Fibroblast of pulmonary artery (primary cell): ENCODE data around the gene ZFP62.
A peak's percentile ranks its signal among the peaks of the same experiment; 100 is the strongest.

Experiments
- DNase-seq: peaks from one replicate; pipeline ENCODE4 v3.0.0-alpha.2; 2010; ENCODE audit warnings: low read depth
- H3K4me3 ChIP-seq: replicated peaks from 2 replicates; pipeline ENCODE4 v1.5.1; 2011; ENCODE audit warnings: low read depth, mild to moderate bottlenecking, control low read depth, low read length, moderate library complexity
- TF ChIP-seq, protein P1 (sequence below): IDR thresholded peaks from 2 replicates; pipeline ENCODE4 v1.5.1; 2011; ENCODE audit warnings: mild to moderate bottlenecking, control low read depth, low read length, inconsistent platforms; ENCODE audit errors: missing control alignments

The ZFP62 gene

DNA sequence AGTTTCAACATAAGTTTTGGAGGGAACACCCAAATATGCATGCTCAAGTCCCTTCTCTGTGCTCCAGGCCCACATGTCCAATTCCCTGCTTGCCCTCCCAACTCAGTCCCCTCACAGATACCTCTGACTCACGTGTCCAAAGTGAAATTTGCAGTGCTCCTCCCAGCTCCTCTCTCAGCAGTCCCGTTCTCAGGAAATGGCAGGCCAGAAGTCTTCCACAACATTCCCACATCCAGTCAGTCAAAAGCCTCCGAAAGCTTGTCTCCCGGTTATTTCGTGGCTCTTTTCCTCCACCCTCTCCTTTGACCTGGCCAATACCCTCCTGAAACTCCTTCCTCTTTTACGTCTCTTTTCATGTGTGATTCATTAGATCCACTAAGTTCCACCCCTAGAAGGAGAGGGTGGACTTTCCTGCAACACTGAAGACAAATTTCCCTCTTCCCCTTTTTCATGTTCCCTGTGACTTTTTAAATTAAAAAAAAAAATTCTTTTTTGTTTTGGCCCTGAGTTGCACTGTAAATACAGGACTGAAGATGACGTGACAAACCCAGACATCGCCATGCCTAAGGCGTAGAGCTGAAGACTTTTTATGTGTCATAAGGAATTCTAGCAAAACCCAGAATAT is 45.7 kb downstream of the ZFP62 start:
- H3K4me3 ChIP-seq, result no peak overlapping the region
- no peak for DNase-seq

DNA sequence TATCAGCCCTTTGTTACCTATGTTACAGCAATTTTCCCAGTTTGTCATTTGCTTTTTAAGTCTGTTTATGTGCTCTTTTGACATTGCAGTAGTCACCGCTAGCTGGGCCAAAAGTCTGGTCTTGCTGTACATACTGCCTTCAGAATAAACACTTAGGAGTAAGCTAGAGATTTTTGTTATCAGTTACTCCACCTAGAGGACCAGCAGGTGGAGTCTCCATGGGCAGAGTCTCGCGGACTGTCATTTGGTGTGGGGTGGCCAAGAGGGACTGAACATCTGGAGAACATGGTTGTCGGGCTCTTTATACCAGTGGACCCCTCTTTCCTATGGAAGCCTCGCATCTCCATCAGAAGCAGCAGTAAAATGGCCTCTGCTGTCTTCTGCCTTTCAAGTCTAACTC is 47.7 kb downstream of the ZFP62 start:
- DNase-seq, result no peak
- TF ChIP-seq, protein P1, sequence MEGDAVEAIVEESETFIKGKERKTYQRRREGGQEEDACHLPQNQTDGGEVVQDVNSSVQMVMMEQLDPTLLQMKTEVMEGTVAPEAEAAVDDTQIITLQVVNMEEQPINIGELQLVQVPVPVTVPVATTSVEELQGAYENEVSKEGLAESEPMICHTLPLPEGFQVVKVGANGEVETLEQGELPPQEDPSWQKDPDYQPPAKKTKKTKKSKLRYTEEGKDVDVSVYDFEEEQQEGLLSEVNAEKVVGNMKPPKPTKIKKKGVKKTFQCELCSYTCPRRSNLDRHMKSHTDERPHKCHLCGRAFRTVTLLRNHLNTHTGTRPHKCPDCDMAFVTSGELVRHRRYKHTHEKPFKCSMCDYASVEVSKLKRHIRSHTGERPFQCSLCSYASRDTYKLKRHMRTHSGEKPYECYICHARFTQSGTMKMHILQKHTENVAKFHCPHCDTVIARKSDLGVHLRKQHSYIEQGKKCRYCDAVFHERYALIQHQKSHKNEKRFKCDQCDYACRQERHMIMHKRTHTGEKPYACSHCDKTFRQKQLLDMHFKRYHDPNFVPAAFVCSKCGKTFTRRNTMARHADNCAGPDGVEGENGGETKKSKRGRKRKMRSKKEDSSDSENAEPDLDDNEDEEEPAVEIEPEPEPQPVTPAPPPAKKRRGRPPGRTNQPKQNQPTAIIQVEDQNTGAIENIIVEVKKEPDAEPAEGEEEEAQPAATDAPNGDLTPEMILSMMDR, result no peak
- no peak overlapping the region for H3K4me3 ChIP-seq

More for the DNA sequence above, 45.7 kb downstream of the ZFP62 start:
- TF ChIP-seq, protein P1, result no peak

DNA sequence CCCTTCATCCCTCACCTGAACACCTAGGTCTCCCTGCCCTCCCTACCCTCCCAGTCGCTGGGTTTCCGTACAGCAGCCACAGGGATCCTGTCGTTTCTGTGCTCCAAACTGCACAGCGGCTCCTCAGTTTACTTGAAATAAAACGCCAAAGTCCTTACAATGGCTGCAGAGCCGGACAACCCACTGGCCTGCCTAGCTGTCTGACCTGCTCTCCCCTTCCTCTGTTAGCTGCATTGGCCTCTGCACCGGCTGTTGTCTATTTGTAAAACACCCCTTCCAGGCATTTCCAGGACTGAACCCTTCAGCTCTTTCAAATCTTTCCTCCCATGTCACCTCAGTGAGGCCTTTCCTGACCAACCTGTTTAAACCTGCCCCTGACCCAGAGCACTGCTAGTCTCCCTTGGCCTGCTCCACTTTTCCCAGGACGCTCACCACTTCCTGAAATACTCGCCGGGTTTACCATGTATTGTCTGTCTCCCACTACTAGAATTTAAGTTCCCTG is 49.4 kb downstream of the ZFP62 start:
- TF ChIP-seq, protein P1, result no peak
- DNase-seq, result no peak
- no peak overlapping the region for H3K4me3 ChIP-seq

DNA sequence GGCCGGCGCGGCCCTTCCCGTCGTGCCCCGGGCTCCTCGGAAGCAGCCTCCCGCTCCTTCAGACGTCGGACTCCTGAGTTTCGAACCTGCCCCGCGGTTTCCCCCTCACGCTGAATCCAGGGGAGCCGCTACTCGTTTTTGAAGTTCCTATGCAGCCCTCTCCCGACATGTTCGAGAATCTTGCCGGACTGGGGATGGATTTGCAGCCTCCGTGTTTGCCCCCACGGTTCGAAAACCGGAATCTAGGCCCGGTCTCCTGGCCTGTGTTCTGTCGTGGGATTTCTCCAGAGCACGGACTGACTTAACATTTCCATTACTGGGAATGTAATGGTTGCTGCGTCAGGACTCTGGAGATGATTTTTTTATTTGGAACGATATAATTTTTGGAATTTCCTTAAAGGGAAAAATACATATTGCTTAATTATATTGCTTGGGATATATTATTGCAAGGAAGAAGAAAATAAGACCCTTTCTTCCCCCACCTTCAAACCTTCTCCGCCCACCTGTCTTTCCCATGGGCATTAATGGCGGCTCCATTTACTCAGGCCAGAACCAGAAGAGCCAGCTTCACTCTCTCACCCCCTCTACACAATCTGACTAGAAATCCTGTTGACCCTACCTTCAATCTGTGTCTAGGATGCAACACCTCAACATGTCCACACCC is 50.0 kb downstream of the ZFP62 start:
- peak; percentile 31 for DNase-seq
- H3K4me3 ChIP-seq, result peak overlapping the region; percentile 81
- TF ChIP-seq, protein P1, result no peak

DNA sequence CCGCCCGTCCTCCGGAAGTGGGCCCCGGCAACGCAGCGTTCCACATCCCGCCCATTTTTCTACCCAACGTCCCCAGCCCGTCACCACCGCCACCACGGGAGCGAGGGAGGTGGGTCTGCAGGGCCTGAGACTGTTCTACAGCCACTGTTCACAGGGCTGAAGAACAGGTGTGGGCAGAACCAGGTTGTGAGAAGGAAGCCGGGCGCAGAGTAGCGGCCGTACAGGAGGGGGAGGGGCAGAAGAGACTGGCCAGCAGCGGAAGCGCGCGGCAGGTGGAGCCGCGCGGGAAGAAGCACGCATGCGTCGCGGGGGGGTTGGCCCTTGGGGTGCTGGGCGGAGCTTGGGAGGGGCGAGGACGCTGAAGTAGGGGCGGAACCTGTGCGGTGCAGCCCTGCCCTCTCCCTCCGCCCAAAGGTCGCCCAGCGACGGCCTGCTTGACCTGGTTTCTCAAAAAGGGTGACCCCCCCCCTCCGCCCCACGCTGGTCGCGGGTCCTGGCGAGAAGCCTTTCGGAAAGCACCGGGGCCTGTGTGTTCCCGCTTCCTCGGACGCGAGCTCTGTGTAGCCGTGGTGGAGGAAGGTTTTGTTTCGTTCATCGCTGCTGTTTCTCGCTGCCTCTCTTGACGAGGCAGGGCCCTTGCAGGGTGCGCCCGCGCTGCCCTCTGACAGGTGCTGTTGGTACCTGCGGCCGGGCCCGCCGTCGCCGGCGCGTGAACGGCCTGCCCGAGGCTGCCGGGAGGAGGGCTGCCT is 50.7 kb downstream of the ZFP62 start:
- peak overlapping the region; percentile 81 for H3K4me3 ChIP-seq
- peak; percentile 95 for DNase-seq
- TF ChIP-seq, protein P1, result no peak

DNA sequence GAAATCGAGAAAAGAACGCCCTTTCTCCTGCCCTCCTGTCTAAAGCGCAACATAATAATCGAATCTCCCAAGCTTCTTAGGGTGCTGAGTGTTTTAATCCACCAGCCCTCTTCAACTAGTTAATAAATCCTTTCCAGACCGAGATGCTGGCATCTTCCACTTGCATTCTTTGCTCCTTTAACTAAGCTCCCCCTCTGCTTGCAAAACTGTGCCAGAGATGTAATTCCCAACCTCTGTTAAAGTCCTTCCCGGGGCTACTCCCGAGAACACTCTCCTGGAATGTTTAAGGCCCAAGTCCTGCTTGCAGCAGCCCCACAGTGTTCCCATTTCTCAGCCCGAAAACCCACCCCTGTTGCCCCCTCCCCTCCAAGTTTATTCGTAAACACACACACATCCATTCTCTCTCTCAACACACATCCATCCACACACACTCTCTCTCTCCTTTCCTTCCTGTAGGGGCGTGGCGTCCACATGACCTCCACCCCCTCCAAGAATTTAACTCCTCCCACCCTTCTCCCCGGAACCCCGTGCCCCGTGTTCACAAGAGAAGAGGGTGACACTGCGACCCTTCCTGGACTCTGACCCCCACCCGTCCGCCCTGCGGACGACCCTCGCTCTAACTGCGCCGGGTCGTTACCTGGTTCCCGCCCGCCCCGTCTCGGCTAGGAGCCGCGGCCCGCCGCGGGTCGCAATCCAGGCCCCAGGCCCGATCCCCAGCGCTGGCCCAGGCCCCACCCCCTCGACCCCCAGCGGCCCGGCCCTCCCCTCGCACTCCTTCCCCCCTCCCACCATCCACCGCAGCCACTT is 51.5 kb downstream of the ZFP62 start:
- TF ChIP-seq, protein P1, result no peak
- H3K4me3 ChIP-seq, result peak overlapping the region; percentile 81
- peak; percentile 92 for DNase-seq
